ENCODE data around the gene KCTD2.

Gene KCTD2

GRCh38 chr17:75074532-75074931, 27.5 kb downstream of the KCTD2 start:
- Histone ChIP-seq H3K27ac (ENCODE audit: low read depth, low read length) (no peak overlapping the region), H3F3A (ENCODE audit: insufficient read depth) (no peaks in the 10 kb centered on the region), H3K4me3 (ENCODE audit: insufficient read depth, low read length, poor library complexity, severe bottlenecking) (no peak overlapping the region), H3K9ac (ENCODE audit: low read length) (no peak overlapping the region), H3K27me3 (ENCODE audit: low read length) (no peaks in the 10 kb centered on the region), H3K9me3 (ENCODE audit: insufficient read depth, low read length) (no peaks in the 10 kb centered on the region), H3K4me2 (ENCODE audit: low read depth, low read length, poor library complexity, severe bottlenecking) (no peak overlapping the region), H3K79me2 (ENCODE audit: insufficient read depth, low read length) (no peaks in the 10 kb centered on the region), H3K36me3 (ENCODE audit: low read length) (no peaks in the 10 kb centered on the region), H2AFZ (ENCODE audit: low read depth, low read length, severe bottlenecking) (no peak overlapping the region), H3K9me2 (replicated peaks; ENCODE audit: insufficient read depth, low read length) (no peaks in the 10 kb centered on the region), H4K20me1 (ENCODE audit: low read depth, low read length) (no peaks in the 10 kb centered on the region)
- TF ChIP-seq CTCF (IDR thresholded peaks at IDR 0.05; ENCODE audit: insufficient read depth, low read length, poor library complexity, severe bottlenecking) (no peak), EZH2phosphoT487 (conservative IDR thresholded peaks at IDR 0.05; ENCODE audit: low read length) (no peak)

GRCh38 chr17:75075597-75076336, 28.7 kb downstream of the KCTD2 start:
- H3K27ac ChIP-seq (ENCODE audit: low read depth, low read length) = no peak overlapping the region

GRCh38 chr17:75077072-75077495, 30.1 kb downstream of the KCTD2 start:
- no peaks in the 10 kb centered on the region for H3F3A ChIP-seq (ENCODE audit: insufficient read depth)
- TF ChIP-seq EZH2phosphoT487 (conservative IDR thresholded peaks at IDR 0.05; ENCODE audit: low read length) (no peak), CTCF (IDR thresholded peaks at IDR 0.05; ENCODE audit: insufficient read depth, low read length, poor library complexity, severe bottlenecking) (no peak)
- H3K27ac ChIP-seq (ENCODE audit: low read depth, low read length) = no peak overlapping the region
- H3K36me3 ChIP-seq (ENCODE audit: low read length) = no peaks in the 10 kb centered on the region
- H3K79me2 ChIP-seq (ENCODE audit: insufficient read depth, low read length) = no peaks in the 10 kb centered on the region
- no peaks in the 10 kb centered on the region for H3K27me3 ChIP-seq (ENCODE audit: low read length)
- no peak overlapping the region for H3K9ac ChIP-seq (ENCODE audit: low read length)
- H3K9me2 ChIP-seq (replicated peaks; ENCODE audit: insufficient read depth, low read length) = no peaks in the 10 kb centered on the region
- no peaks in the 10 kb centered on the region for H4K20me1 ChIP-seq (ENCODE audit: low read depth, low read length)
- no peak overlapping the region for H3K4me2 ChIP-seq (ENCODE audit: low read depth, low read length, poor library complexity, severe bottlenecking)
- H2AFZ ChIP-seq (ENCODE audit: low read depth, low read length, severe bottlenecking) = peak overlapping the region; percentile 59
- H3K9me3 ChIP-seq (ENCODE audit: insufficient read depth, low read length) = no peaks in the 10 kb centered on the region
- no peak overlapping the region for H3K4me3 ChIP-seq (ENCODE audit: insufficient read depth, low read length, poor library complexity, severe bottlenecking)

More at GRCh38 chr17:75075597-75076336, 28.7 kb downstream of the KCTD2 start:
- Histone ChIP-seq H2AFZ (ENCODE audit: low read depth, low read length, severe bottlenecking) (no peak overlapping the region), H3F3A (ENCODE audit: insufficient read depth) (no peaks in the 10 kb centered on the region), H4K20me1 (ENCODE audit: low read depth, low read length) (no peaks in the 10 kb centered on the region), H3K4me2 (ENCODE audit: low read depth, low read length, poor library complexity, severe bottlenecking) (no peak overlapping the region), H3K9ac (ENCODE audit: low read length) (no peak overlapping the region), H3K9me3 (ENCODE audit: insufficient read depth, low read length) (no peaks in the 10 kb centered on the region), H3K79me2 (ENCODE audit: insufficient read depth, low read length) (no peaks in the 10 kb centered on the region), H3K4me3 (ENCODE audit: insufficient read depth, low read length, poor library complexity, severe bottlenecking) (no peak overlapping the region), H3K9me2 (replicated peaks; ENCODE audit: insufficient read depth, low read length) (no peaks in the 10 kb centered on the region), H3K36me3 (ENCODE audit: low read length) (no peaks in the 10 kb centered on the region), H3K27me3 (ENCODE audit: low read length) (no peaks in the 10 kb centered on the region)
- no peak for TF ChIP-seq EZH2phosphoT487 (conservative IDR thresholded peaks at IDR 0.05; ENCODE audit: low read length)
- TF ChIP-seq CTCF (IDR thresholded peaks at IDR 0.05; ENCODE audit: insufficient read depth, low read length, poor library complexity, severe bottlenecking) = no peak
